HK-2 (cell line): ENCODE results near the gene ALX4.
A peak's percentile ranks its signal among the peaks of the same experiment; 100 is the strongest.

Experiments used
- DNase-seq: peaks from one replicate; pipeline ENCODE4 v3.0.0-alpha.2; 2018; ENCODE audit not compliant: unreplicated experiment

Gene ALX4

GRCh38 chr11:44300844-44301563 is 8.9 kb downstream of the ALX4 start:
- DNase-seq: no peak

GRCh38 chr11:44298862-44299261 is 11.1 kb downstream of the ALX4 start:
- DNase-seq: no peak

GRCh38 chr11:44290208-44290607 is 19.7 kb downstream of the ALX4 start:
- no peak for DNase-seq

- DNase-seq: no peak
Observed at GRCh38 chr11:44288133-44288526, 21.8 kb downstream of the ALX4 start.

GRCh38 chr11:44286911-44287310 is 23.0 kb downstream of the ALX4 start:
- no peak for DNase-seq

- DNase-seq: peak; percentile 37
Observed at GRCh38 chr11:44286268-44286880, 23.6 kb downstream of the ALX4 start.

GRCh38 chr11:44285756-44286155 is 24.2 kb downstream of the ALX4 start:
- DNase-seq: no peak

GRCh38 chr11:44282620-44283019 is 27.3 kb downstream of the ALX4 start:
- DNase-seq: no peak

- DNase-seq: no peak
Observed at GRCh38 chr11:44281151-44281550, 28.8 kb downstream of the ALX4 start.

- DNase-seq: no peak
Observed at GRCh38 chr11:44280257-44280656, 29.7 kb downstream of the ALX4 start.

- DNase-seq: no peak
Observed at GRCh38 chr11:44279483-44279882, 30.5 kb downstream of the ALX4 start.

GRCh38 chr11:44277196-44278090 is 32.5 kb downstream of the ALX4 start:
- no peak for DNase-seq

GRCh38 chr11:44275961-44276550 is 33.9 kb downstream of the ALX4 start:
- no peak for DNase-seq

GRCh38 chr11:44275241-44275640 is 34.7 kb downstream of the ALX4 start:
- no peak for DNase-seq

GRCh38 chr11:44274404-44274803 is 35.5 kb downstream of the ALX4 start:
- no peak for DNase-seq

GRCh38 chr11:44271286-44271685 is 38.7 kb downstream of the ALX4 start:
- DNase-seq: no peak

GRCh38 chr11:44270403-44271273 is 39.3 kb downstream of the ALX4 start:
- no peak for DNase-seq

GRCh38 chr11:44269369-44270351 is 40.3 kb downstream of the ALX4 start:
- DNase-seq: no peak

GRCh38 chr11:44268614-44269080 is 41.3 kb downstream of the ALX4 start:
- no peak for DNase-seq
